MM.1S (cell line): ENCODE measurements around the gene PTPRN2.

ENCODE experiments used
- DNase-seq: peaks from one replicate; pipeline ENCODE4 v3.0.0-alpha.2; 2015
- H2AFZ ChIP-seq: fragments of 300-600 bp; sonication (generic); 2 replicates; pipeline ENCODE4 v1.6.0; 2016; ENCODE audit warnings: antibody characterized with exemption, low read length
- H3F3A ChIP-seq: fragments of 300-600 bp; sonication (generic); 2 replicates; pipeline ENCODE4 v1.6.1; 2016; ENCODE audit warnings: mild to moderate bottlenecking, antibody characterized with exemption, low read length, moderate library complexity, mixed read lengths; ENCODE audit not compliant: insufficient read depth
- H3K27ac ChIP-seq: fragments of 300-600 bp; sonication (generic); 2 replicates; pipeline ENCODE4 v1.5.1; 2016; ENCODE audit warnings: mild to moderate bottlenecking, low read length
- H3K27me3 ChIP-seq: fragments of 300-600 bp; sonication (generic); replicated peaks from 2 replicates; pipeline ENCODE4 v1.6.0; 2016; ENCODE audit warnings: low read length; ENCODE audit not compliant: insufficient read depth
- H3K36me3 ChIP-seq: fragments of 300-600 bp; sonication (generic); replicated peaks from 2 replicates; pipeline ENCODE4 v1.6.1; 2016; ENCODE audit warnings: mild to moderate bottlenecking, low read length, mixed read lengths; ENCODE audit not compliant: insufficient read depth
- H3K4me1 ChIP-seq: fragments of 300-600 bp; sonication (generic); 2 replicates; pipeline ENCODE4 v1.6.1; 2016; ENCODE audit warnings: low read length, mixed read lengths
- H3K4me2 ChIP-seq: fragments of 300-600 bp; sonication (generic); 2 replicates; pipeline ENCODE4 v1.6.0; 2016; ENCODE audit warnings: low read depth, low read length
- H3K4me3 ChIP-seq: fragments of 300-600 bp; sonication (generic); 2 replicates; pipeline ENCODE4 v1.5.1; 2016; ENCODE audit warnings: low read length, mixed read lengths
- H3K79me2 ChIP-seq: fragments of 300-600 bp; sonication (generic); 2 replicates; pipeline ENCODE4 v1.6.1; 2016; ENCODE audit warnings: mixed run types, low read length, mixed read lengths
- H3K9ac ChIP-seq: fragments of 300-600 bp; sonication (generic); 2 replicates; pipeline ENCODE4 v1.6.1; 2016; ENCODE audit warnings: low read length, mixed read lengths
- H3K9me2 ChIP-seq: fragments of 300-600 bp; sonication (generic); replicated peaks from 2 replicates; pipeline ENCODE4 v1.6.1; 2016; ENCODE audit warnings: mild to moderate bottlenecking, low read length, mixed read lengths; ENCODE audit not compliant: insufficient read depth
- H3K9me3 ChIP-seq: fragments of 300-600 bp; sonication (generic); replicated peaks from 2 replicates; pipeline ENCODE4 v1.6.1; 2016; ENCODE audit warnings: mild to moderate bottlenecking, low read length, mixed read lengths; ENCODE audit not compliant: insufficient read depth
- H4K20me1 ChIP-seq: fragments of 300-600 bp; sonication (generic); 2 replicates; pipeline ENCODE4 v1.6.1; 2016; ENCODE audit warnings: mild to moderate bottlenecking, low read length, moderate library complexity, mixed read lengths; ENCODE audit not compliant: insufficient read depth
- EZH2 ChIP-seq: fragments of 300-600 bp; sonication (generic); optimal IDR thresholded peaks from 2 replicates; pipeline ENCODE3; 2017; ENCODE audit warnings: low read depth, mild to moderate bottlenecking, antibody characterized with exemption, low read length, mixed read lengths
- EZH2phosphoT487 ChIP-seq: fragments of 300-600 bp; sonication (generic); IDR thresholded peaks from 2 replicates; pipeline ENCODE4 v1.6.1; 2018; ENCODE audit warnings: antibody characterized with exemption, low read length
- TF ChIP-seq, protein P1 (sequence below): fragments of 300-600 bp; sonication (generic); IDR thresholded peaks from 2 replicates; pipeline ENCODE4 v1.5.1; 2016; ENCODE audit warnings: antibody characterized with exemption, low read length, mixed read lengths

PTPRN2 gene

DNA sequence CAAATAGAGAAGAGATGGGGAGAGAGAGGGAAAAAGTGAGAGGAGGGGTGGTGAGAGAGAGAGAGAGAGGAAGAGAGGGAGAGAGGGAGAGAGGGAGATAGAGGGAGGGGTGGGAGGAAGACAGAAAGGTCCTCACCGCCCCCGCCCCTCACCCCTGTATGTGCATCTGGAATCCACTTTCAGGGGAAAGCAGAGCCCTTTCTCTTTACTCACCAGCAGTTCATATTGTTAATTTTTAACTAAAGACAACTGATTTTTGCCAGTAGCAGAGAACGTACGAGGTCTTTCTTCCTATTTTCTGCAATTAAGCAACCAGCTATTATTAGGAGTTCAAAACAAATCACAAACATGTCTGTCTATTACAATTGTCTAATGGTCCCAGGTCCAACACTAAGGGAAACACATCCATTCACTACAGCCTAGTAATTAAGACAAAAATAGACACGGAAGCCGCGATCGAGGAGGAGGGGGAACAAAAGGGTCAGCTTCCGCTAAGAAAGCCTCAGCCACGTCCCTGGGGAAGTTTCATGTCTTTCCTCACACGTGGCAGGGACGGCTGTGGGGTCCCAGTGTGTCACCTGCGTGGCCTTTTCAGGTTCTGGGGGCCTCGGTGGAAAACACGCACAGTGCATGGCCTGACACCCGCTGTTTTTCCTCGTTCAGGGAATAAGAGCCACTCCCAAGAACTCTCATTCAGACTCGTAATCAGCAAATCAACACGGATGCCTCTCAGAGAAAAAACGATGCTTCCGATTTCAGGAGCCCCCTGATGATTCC, 572.0 kb downstream of the PTPRN2 start:
- Histone ChIP-seq H3K9ac (no peak overlapping the region), H3K4me1 (peaks cover 46% of the 10 kb centered on the region), H2AFZ (no peak overlapping the region), H3K9me3 (no peaks in the 10 kb centered on the region), H3F3A (peaks cover 12% of the 10 kb centered on the region), H3K4me3 (no peak overlapping the region), H3K36me3 (no peaks in the 10 kb centered on the region), H3K4me2 (no peak overlapping the region), H3K79me2 (no peaks in the 10 kb centered on the region), H3K27ac (no peak overlapping the region; the same call in 1 of the 2 replicates), H4K20me1 (no peaks in the 10 kb centered on the region), H3K9me2 (no peaks in the 10 kb centered on the region), H3K27me3 (no peaks in the 10 kb centered on the region)
- no peak for DNase-seq
- TF ChIP-seq EZH2 (no peak), EZH2phosphoT487 (no peak)
- TF ChIP-seq, protein P1, sequence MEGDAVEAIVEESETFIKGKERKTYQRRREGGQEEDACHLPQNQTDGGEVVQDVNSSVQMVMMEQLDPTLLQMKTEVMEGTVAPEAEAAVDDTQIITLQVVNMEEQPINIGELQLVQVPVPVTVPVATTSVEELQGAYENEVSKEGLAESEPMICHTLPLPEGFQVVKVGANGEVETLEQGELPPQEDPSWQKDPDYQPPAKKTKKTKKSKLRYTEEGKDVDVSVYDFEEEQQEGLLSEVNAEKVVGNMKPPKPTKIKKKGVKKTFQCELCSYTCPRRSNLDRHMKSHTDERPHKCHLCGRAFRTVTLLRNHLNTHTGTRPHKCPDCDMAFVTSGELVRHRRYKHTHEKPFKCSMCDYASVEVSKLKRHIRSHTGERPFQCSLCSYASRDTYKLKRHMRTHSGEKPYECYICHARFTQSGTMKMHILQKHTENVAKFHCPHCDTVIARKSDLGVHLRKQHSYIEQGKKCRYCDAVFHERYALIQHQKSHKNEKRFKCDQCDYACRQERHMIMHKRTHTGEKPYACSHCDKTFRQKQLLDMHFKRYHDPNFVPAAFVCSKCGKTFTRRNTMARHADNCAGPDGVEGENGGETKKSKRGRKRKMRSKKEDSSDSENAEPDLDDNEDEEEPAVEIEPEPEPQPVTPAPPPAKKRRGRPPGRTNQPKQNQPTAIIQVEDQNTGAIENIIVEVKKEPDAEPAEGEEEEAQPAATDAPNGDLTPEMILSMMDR, result no peak

DNA sequence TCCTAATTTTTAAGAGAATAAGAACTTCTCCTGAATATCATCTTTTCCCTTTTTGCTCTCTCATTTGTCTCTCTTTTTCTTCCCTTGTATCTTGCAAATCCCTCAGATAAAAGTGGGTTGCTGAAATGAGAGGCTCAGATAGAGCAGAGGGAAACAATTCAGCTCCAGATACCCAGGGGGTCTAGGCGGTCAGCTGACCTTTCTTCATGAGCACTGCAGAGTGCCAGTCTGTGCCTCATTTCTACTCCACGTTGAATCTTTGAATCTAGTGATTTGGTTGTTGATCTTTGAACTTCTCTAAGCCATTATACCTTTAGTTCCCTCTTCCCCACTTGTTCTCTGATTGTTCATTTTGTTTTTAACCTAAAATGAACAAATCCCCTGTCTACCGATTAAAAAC, 572.6 kb downstream of the PTPRN2 start:
- Histone ChIP-seq H4K20me1 (no peaks in the 10 kb centered on the region), H3K79me2 (no peaks in the 10 kb centered on the region), H3K4me3 (no peak overlapping the region), H3K9ac (no peak overlapping the region), H3K9me3 (no peaks in the 10 kb centered on the region), H2AFZ (no peak overlapping the region), H3F3A (peaks cover 12% of the 10 kb centered on the region), H3K36me3 (no peaks in the 10 kb centered on the region), H3K27ac (no peak overlapping the region), H3K4me2 (no peak overlapping the region), H3K9me2 (no peaks in the 10 kb centered on the region), H3K4me1 (peaks cover 46% of the 10 kb centered on the region), H3K27me3 (no peaks in the 10 kb centered on the region)
- TF ChIP-seq EZH2, result no peak
- TF ChIP-seq, protein P1, result no peak
- TF ChIP-seq EZH2phosphoT487, result no peak
- DNase-seq, result no peak

DNA sequence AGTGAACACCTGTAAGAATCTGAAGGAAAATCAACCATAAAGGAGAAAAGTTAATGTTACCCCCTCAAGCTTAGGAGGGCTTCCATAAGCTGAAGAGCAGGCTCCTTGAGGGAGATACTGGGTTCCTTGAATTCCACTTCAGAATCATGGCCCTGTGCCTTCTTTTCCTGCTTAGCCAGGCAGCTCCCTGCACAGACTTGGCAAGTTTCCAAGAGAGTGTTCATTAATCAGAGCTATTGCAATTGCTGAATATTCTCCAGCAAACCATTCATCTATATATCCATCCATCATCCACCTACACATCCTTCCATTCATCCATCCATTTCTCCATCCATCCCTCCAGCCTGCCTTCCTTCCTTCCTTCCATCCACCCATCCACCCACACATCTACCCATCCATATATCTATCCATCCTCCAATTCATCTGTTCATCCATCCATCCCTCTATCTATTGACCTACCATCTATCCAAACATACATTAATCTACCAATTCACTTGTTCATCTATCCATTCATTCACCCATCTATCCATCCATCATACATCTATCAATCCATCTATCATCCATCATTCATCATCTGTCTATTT, 574.4 kb downstream of the PTPRN2 start:
- Histone ChIP-seq H3K4me1 (peaks cover 46% of the 10 kb centered on the region), H3K27me3 (no peaks in the 10 kb centered on the region), H3K79me2 (no peaks in the 10 kb centered on the region), H3K4me2 (no peak overlapping the region), H4K20me1 (no peaks in the 10 kb centered on the region), H3K9ac (no peak overlapping the region), H3F3A (peaks cover 12% of the 10 kb centered on the region), H3K9me3 (no peaks in the 10 kb centered on the region), H3K27ac (no peak overlapping the region), H3K36me3 (no peaks in the 10 kb centered on the region), H3K4me3 (no peak overlapping the region), H2AFZ (no peak overlapping the region), H3K9me2 (no peaks in the 10 kb centered on the region)
- no peak for DNase-seq
- no peak for TF ChIP-seq EZH2phosphoT487
- TF ChIP-seq EZH2, result no peak
- TF ChIP-seq, protein P1, result no peak
